Thoracic aorta (tissue), 2 donors: ENCODE data around the gene UBN1. TPM values are rescaled to one million over a fixed set of nuclear protein-coding genes. Genes with fewer than 3 reads are reported as not detected.

ENCODE experiments used
- ATAC-seq: fragments of 150-250 bp; one replicate; pipeline ENCODE4 v1.8.0; 2017; ENCODE audit warnings: low read depth; ENCODE audit not compliant: insufficient number of reproducible peaks, low FRiP score
- DNase-seq: peaks from one replicate; pipeline ENCODE4 v3.0.0-alpha.2; 2020; ENCODE audit warnings: low spot score
- H3K27ac ChIP-seq, 2 donors: fragments of 200-600 bp; sonication (generic); 1 replicate in 1 of 2; 2 replicates in 1 of 2; pipeline ENCODE4 v1.5.1; 2016; ENCODE audit warnings: mild to moderate bottlenecking in 2 of 2, moderate library complexity in 2 of 2
- H3K27me3 ChIP-seq: fragments of 200-600 bp; sonication (generic); replicated peaks from 2 replicates; pipeline ENCODE4 v1.6.0; 2016; ENCODE audit warnings: mild to moderate bottlenecking; ENCODE audit not compliant: insufficient read depth
- H3K36me3 ChIP-seq: fragments of 200-600 bp; sonication (generic); one replicate; pipeline ENCODE4 v1.5.1; 2016
- H3K4me1 ChIP-seq, 2 donors: fragments of 200-600 bp; sonication (generic); 1 replicate in 1 of 2; 2 replicates in 1 of 2; pipeline versions ENCODE4 v1.5.1 to v1.6.0; 2016; ENCODE audit warnings: low read depth in 2 of 2, mild to moderate bottlenecking in 1 of 2; ENCODE audit not compliant: control insufficient read depth in 1 of 2
- H3K4me3 ChIP-seq: fragments of 200-600 bp; sonication (generic); 2 replicates; pipeline ENCODE4 v1.5.1; 2016; ENCODE audit warnings: mild to moderate bottlenecking
- H3K9me3 ChIP-seq: fragments of 200-600 bp; sonication (generic); 2 replicates; pipeline ENCODE4 v1.5.1; 2016
- total RNA-seq, 2 donors: library from RNA; depleted of rRNA; stranded (reverse); fragments of >200 nt; gene quantifications; one replicate each; pipeline versions ENCODE4 v1.1.0 to v1.2.3, GENCODE V29; 2016
- TF ChIP-seq, protein P1 (sequence below): fragments of 200-600 bp; sonication (generic); IDR thresholded peaks from one replicate; pipeline ENCODE4 v1.5.1; 2019; ENCODE audit warnings: antibody characterized with exemption

Gene UBN1
- total RNA-seq, 2 donors from 2014 or later: 27.1 to 37.0 TPM

DNA sequence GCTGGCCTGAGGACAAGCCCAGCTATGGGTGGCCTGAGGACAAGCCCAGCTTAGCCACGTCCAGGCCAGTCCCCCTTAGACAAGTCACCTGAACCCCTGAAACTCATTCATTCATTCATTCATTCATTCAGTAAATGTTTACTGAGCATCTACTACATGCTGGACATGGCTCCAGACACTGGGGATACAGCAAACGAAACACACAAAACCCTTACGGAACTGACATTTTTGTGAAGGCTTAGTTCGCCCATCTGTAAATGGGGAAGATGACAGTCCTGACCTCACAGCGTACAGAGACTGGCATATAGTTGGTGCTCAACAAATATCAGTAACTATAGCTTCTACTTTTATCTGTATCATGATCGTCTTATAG lies 52.2 kb downstream of the UBN1 start:
- H3K9me3 ChIP-seq: no peaks in the 10 kb centered on the region
- ATAC-seq (no peak), DNase-seq (no peak)
- TF ChIP-seq, protein P1, sequence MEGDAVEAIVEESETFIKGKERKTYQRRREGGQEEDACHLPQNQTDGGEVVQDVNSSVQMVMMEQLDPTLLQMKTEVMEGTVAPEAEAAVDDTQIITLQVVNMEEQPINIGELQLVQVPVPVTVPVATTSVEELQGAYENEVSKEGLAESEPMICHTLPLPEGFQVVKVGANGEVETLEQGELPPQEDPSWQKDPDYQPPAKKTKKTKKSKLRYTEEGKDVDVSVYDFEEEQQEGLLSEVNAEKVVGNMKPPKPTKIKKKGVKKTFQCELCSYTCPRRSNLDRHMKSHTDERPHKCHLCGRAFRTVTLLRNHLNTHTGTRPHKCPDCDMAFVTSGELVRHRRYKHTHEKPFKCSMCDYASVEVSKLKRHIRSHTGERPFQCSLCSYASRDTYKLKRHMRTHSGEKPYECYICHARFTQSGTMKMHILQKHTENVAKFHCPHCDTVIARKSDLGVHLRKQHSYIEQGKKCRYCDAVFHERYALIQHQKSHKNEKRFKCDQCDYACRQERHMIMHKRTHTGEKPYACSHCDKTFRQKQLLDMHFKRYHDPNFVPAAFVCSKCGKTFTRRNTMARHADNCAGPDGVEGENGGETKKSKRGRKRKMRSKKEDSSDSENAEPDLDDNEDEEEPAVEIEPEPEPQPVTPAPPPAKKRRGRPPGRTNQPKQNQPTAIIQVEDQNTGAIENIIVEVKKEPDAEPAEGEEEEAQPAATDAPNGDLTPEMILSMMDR: no peak
- no peaks in the 10 kb centered on the region for H3K4me1 ChIP-seq
- H3K4me3 ChIP-seq: no peak overlapping the region
- no peaks in the 10 kb centered on the region for H3K27me3 ChIP-seq
- H3K36me3 ChIP-seq: peaks cover 20% of the 10 kb centered on the region
- H3K27ac ChIP-seq: no peak overlapping the region

DNA sequence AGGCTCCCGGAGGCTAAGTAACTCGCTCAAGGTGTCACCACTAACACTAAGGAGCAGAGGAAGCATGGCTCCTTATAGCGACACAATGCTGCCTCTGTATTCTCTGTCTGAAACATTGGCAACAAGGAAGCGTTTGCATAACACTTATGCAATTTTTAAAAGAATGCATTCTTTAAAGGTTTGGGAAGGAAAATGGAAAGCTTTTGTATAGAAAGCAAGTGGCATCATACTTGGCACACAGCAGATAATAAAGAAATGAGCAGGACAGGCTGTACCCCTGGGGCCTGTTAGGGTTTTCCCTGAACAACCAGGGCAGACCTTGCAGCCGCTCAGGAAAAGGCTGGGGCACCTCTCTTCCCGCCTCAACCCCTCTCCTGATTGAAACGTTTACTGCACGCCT lies 52.8 kb downstream of the UBN1 start:
- TF ChIP-seq, protein P1: no peak
- H3K36me3 ChIP-seq: peaks cover 14% of the 10 kb centered on the region

DNA sequence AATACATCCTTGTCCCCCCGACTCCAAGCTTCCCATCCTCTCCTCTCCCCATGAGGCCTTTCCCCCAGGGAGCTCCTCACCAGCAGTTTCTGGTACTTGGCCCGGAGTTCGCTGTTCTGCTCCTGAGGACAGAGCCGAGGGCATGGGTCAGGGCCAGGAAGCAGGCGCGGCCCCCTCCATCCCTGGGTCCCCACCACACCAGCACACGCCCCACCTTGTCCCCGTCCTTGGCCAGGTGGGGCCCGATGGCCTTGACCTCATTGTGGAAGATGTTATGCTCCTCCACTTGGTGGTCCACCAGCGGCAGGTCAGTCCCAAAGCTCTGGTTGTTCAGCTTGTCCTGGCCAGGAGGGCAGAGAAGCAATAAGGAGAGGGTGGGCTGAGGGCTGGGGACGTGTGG lies 53.5 kb downstream of the UBN1 start:
- TF ChIP-seq, protein P1: no peak
- DNase-seq (no peak), ATAC-seq (no peak)
- Histone ChIP-seq H3K4me1 (no peaks in the 10 kb centered on the region), H3K27me3 (no peaks in the 10 kb centered on the region), H3K27ac (no peak overlapping the region), H3K9me3 (no peaks in the 10 kb centered on the region), H3K36me3 (peaks cover 14% of the 10 kb centered on the region), H3K4me3 (no peak overlapping the region)

More for the DNA sequence above, 52.8 kb downstream of the UBN1 start:
- Histone ChIP-seq H3K27ac (no peak overlapping the region), H3K4me3 (no peak overlapping the region), H3K4me1 (no peaks in the 10 kb centered on the region), H3K27me3 (no peaks in the 10 kb centered on the region), H3K9me3 (no peaks in the 10 kb centered on the region)
- DNase-seq: no peak
- ATAC-seq: no peak

DNA sequence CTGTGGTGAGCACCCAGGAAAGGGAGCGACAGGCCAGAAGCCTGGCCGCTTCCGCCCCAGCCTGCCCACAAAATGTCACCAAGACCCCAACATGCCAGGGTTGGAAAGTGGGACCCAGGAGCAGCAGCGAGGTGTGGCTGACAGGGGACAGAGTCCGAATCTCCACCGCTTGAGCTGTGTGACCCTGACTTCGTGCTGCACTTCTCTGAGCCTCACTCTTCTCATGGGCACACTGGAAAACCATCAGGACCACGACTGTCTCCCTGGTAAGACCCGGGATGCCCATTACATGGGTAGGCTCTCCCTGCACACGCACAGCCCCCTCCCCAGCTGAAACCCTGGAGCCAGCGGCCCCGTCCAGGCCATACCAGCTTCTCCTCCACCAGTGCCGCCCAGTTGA lies 54.8 kb downstream of the UBN1 start:
- DNase-seq (no peak), ATAC-seq (no peak)
- TF ChIP-seq, protein P1: no peak
- H3K27me3 ChIP-seq: no peaks in the 10 kb centered on the region
- no peaks in the 10 kb centered on the region for H3K4me1 ChIP-seq
- no peak overlapping the region for H3K4me3 ChIP-seq
- peaks cover 14% of the 10 kb centered on the region for H3K36me3 ChIP-seq
- H3K9me3 ChIP-seq: no peaks in the 10 kb centered on the region
- H3K27ac ChIP-seq: no peak overlapping the region

DNA sequence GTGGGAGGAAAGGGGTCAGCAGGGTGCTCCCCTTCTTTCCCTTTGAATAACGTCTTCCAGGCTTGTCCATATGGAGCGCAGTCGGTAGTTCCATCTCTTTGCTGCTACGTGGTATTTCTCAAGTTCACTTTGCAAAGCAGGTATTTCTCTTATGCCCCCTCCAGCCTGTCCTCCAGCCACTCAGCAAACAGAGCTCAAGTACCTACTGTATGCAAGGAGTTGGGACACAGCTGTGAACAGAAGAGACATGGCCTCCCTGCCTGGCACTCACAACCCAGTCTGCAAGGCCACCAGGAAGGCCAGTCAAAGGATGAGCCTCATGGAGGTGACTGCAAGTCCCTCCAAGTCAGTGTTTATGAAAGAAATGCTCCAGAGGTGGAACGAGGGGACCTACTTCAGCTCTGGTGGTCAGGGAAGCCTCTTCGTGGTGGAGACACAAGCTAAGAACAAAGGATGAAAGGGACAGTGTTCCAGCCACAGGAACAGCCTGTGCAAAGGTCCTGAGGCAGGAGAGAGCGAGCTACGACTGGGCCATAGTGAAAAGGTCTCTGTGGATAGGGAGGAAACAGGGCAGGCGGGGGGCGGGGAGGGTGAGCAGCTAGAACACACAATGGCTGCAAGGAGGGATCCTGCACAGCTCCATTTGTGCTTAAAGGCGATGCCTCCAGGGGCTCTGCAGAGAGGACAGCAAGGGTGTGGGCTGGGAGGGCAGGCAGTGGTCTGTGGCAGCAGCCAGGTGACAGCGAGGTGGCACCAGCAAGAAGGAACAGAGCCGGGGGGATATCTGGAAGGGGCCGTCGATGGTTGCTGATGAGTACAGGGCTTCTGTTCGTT lies 57.0 kb downstream of the UBN1 start:
- no peaks in the 10 kb centered on the region for H3K9me3 ChIP-seq
- H3K4me1 ChIP-seq: no peaks in the 10 kb centered on the region
- ATAC-seq: no peak

More for the DNA sequence above, 57.0 kb downstream of the UBN1 start:
- Histone ChIP-seq H3K27ac (no peak overlapping the region), H3K27me3 (no peaks in the 10 kb centered on the region), H3K36me3 (peaks cover 9% of the 10 kb centered on the region), H3K4me3 (no peak overlapping the region)
- no peak for DNase-seq
- TF ChIP-seq, protein P1: no peak
